HepG2 (cell line): Measurements from ENCODE around the gene LMAN2L. TPM values are rescaled to one million over a fixed set of nuclear protein-coding genes. Genes with fewer than 3 reads are reported as not detected.

Experiments
- ATAC-seq: fragments of 200-7000 bp; cut with Tn5 transposase; 3 replicates; pipeline ENCODE4 v1.9.1; 2020; ENCODE audit warnings: mild to moderate bottlenecking, moderate library complexity
- BruUV-seq: library from RNA; stranded (reverse); fragments of 400-500 nt; replicated peaks from 2 replicates; lab custom pipeline; 2021; lab: Mats Ljungman, UMichigan
- CTCF ChIA-PET: fragments of 300-600 bp; formaldehyde crosslinking; extraction: SDS; loops from one replicate; lab custom pipeline; 2021; ENCODE audit warnings: low total read pairs, inconsistent platforms, low intra/inter-chr PET ratio; lab: Yijun Ruan, JAX
- POLR2A ChIA-PET: fragments of 350-600 bp; sonication (Branson Sonifier 250); formaldehyde crosslinking; loops from one replicate; lab custom pipeline; 2020; ENCODE audit warnings: antibody characterized with exemption, inconsistent platforms; lab: Yijun Ruan, JAX
- DNase-seq: peaks from one replicate; pipeline ENCODE4 v3.0.0-alpha.2; 2015; ENCODE audit warnings: low spot score
- FAIRE-seq: peaks from 3 replicates; lab custom pipeline; 2011; peaks lifted over from hg19 to GRCh38; lab: Jason Lieb, UNC
- H2AFZ ChIP-seq: one replicate; pipeline ENCODE4 v1.6.1; 2011; ENCODE audit warnings: low read length, inconsistent platforms
- H3K27ac ChIP-seq: fragments of 300-600 bp; 3 replicates; pipeline ENCODE4 v1.8.0; 2011; ENCODE audit warnings: mixed run types, mild to moderate bottlenecking, mixed read lengths, low read length, inconsistent platforms; ENCODE audit not compliant: insufficient read depth; ENCODE audit errors: extremely low read length
- H3K27me3 ChIP-seq, 2 experiments: fragments of 200-600 bp in 1 of 2; 2 replicates in 1 of 2; 3 replicates in 1 of 2; pipeline versions ENCODE4 v1.6.0 to v1.8.0; 2011; ENCODE audit warnings: low read length in 2 of 2, mild to moderate bottlenecking in 2 of 2, moderate library complexity in 2 of 2, inconsistent platforms in 1 of 2; ENCODE audit not compliant: insufficient read depth in 2 of 2, control insufficient read depth in 1 of 2
- H3K36me3 ChIP-seq, 2 experiments: fragments of 200-600 bp in 1 of 2; replicated peaks in 1 of 2; 2 replicates in 1 of 2; 3 replicates in 1 of 2; pipeline versions ENCODE4 v1.5.1 to v1.8.0; 2011; ENCODE audit warnings: low read length in 2 of 2, inconsistent platforms in 1 of 2; ENCODE audit not compliant: insufficient read depth in 2 of 2, control insufficient read depth in 1 of 2
- H3K4me1 ChIP-seq: 2 replicates; pipeline ENCODE4 v1.5.1; 2012; ENCODE audit warnings: low read length, inconsistent platforms; ENCODE audit not compliant: insufficient read depth
- H3K4me2 ChIP-seq: 2 replicates; pipeline ENCODE4 v1.6.0; 2011; ENCODE audit warnings: low read depth, low read length, inconsistent platforms
- H3K4me3 ChIP-seq, 3 experiments: fragments of 200-600 bp in 1 of 3; sonication (generic), shearing (Covaris generic) in 1 of 3; replicated peaks in 1 of 3; 2 replicates each; pipeline ENCODE4 v1.5.1; 2011 to 2016; ENCODE audit warnings: low read length in 3 of 3, inconsistent platforms in 2 of 3, low read depth in 2 of 3, mild to moderate bottlenecking in 2 of 3, control low read depth in 1 of 3, mixed read lengths in 1 of 3; ENCODE audit not compliant: insufficient read depth in 1 of 3
- H3K79me2 ChIP-seq: one replicate; pipeline ENCODE4 v1.6.1; 2011; ENCODE audit warnings: low read length, inconsistent platforms; ENCODE audit not compliant: insufficient read depth
- H3K9ac ChIP-seq: 2 replicates; pipeline ENCODE4 v1.6.0; 2011; ENCODE audit warnings: mild to moderate bottlenecking, low read depth, low read length, inconsistent platforms; ENCODE audit not compliant: insufficient read depth
- H3K9me3 ChIP-seq: 2 replicates; pipeline ENCODE4 v1.5.1; 2012; ENCODE audit warnings: mild to moderate bottlenecking, low read length
- H4K20me1 ChIP-seq: 2 replicates; pipeline ENCODE4 v1.6.0; 2011; ENCODE audit warnings: inconsistent platforms, mild to moderate bottlenecking, low read length, moderate library complexity; ENCODE audit not compliant: insufficient read depth
- ATAD3A ChIP-seq: sonication (generic); formaldehyde crosslinking; IDR thresholded peaks from 2 replicates; pipeline ENCODE4 v1.4.0; 2020; ENCODE audit warnings: missing genetic modification reagents
- ATF2 ChIP-seq: sonication (generic); formaldehyde crosslinking; IDR thresholded peaks from 2 replicates; pipeline ENCODE4 v1.4.0; 2020; ENCODE audit warnings: missing genetic modification reagents
- IKZF1 ChIP-seq: fragments of 450-650 bp; IDR thresholded peaks from 2 replicates; pipeline ENCODE4 v1.7.1; 2016
- LCORL ChIP-seq, 2 experiments: fragments of 450-650 bp in 1 of 2; sonication (generic) in 1 of 2; formaldehyde crosslinking in 1 of 2; IDR thresholded peaks; 2 replicates each; pipeline versions ENCODE4 v1.5.0 to v1.6.1; 2017 to 2020; ENCODE audit warnings: antibody characterized with exemption in 1 of 2, missing genetic modification reagents in 1 of 2
- RORA ChIP-seq: sonication (generic); formaldehyde crosslinking; IDR thresholded peaks from 2 replicates; pipeline ENCODE4 v1.5.0; 2020; ENCODE audit warnings: mild to moderate bottlenecking, missing genetic modification reagents, moderate library complexity
- SALL2 ChIP-seq: sonication (generic); formaldehyde crosslinking; IDR thresholded peaks from 2 replicates; pipeline ENCODE4 v1.8.1; 2023; ENCODE audit warnings: mild to moderate bottlenecking, missing genetic modification reagents, inconsistent platforms
- ZNF124 ChIP-seq: sonication (generic); formaldehyde crosslinking; IDR thresholded peaks from 2 replicates; pipeline ENCODE4 v1.4.0; 2020; ENCODE audit warnings: missing genetic modification reagents
- ZNF34 ChIP-seq: sonication (generic); formaldehyde crosslinking; IDR thresholded peaks from 2 replicates; pipeline ENCODE4 v1.4.0; 2020; ENCODE audit warnings: mild to moderate bottlenecking, missing genetic modification reagents, borderline replicate concordance
- ZNF367 ChIP-seq: sonication (generic); formaldehyde crosslinking; IDR thresholded peaks from 2 replicates; pipeline ENCODE4 v1.4.0; 2020; ENCODE audit warnings: missing genetic modification reagents, borderline replicate concordance
- ZNF589 ChIP-seq: sonication (generic); formaldehyde crosslinking; conservative IDR thresholded peaks from 2 replicates; pipeline ENCODE4 v1.8.0; 2022; ENCODE audit warnings: mild to moderate bottlenecking, moderate library complexity, missing genetic modification reagents
- ZNF720 ChIP-seq: sonication (generic); formaldehyde crosslinking; IDR thresholded peaks from 2 replicates; pipeline ENCODE4 v1.4.0; 2020; ENCODE audit warnings: missing genetic modification reagents
- WGBS: methylation state at CpG from one replicate; pipeline ENCODE4 v1.1.6; 2017; ENCODE audit warnings: low lambda C conversion rate; 5-methylcytosine and 5-hydroxymethylcytosine counted together
- in situ Hi-C: cut with HindIII; loops from 2 replicates; pipeline ENCODE4 v1.10.0; 2017; ENCODE audit warnings: low pct_unique_long_range_greater_than_20kb; ENCODE audit not compliant: extremely low pct_ligation_motif_present
- intact Hi-C: fragments of 100-400 bp; cut with micrococcal nuclease; formaldehyde crosslinking; loops from one replicate; pipeline ENCODE4 v1.10.0; 2022; ENCODE audit not compliant: unreplicated experiment
- polyA plus RNA-seq, 8 experiments: library from polyadenylated mRNA; depleted of rRNA in 3 of 8; stranded (reverse) in 7 of 8; unstranded in 1 of 8; fragments of >200 nt; fragmentation: Illumina TruSeq in 4 of 8; extraction: Trizol in 4 of 8; gene quantifications; 2 replicates each; pipeline versions ENCODE4 v1.2.1 to v1.2.3, GENCODE V29; 2011 to 2016; ENCODE audit warnings: low read depth in 4 of 8, missing spikeins in 1 of 8, mixed read lengths in 1 of 8; ENCODE audit not compliant: insufficient read depth in 1 of 8
- total RNA-seq, 5 experiments: library from RNA; depleted of rRNA; stranded (reverse); fragments of >200 nt; fragmentation: Illumina TruSeq; extraction: Trizol; gene quantifications; 2 replicates each; pipeline ENCODE4 v1.2.3, GENCODE V29; 2016; ENCODE audit warnings: low read depth in 1 of 5
- TF ChIP-seq, protein P1 (sequence below): sonication (generic); formaldehyde crosslinking; IDR thresholded peaks from 2 replicates; pipeline ENCODE4 v1.5.0; 2020; ENCODE audit warnings: mild to moderate bottlenecking, missing genetic modification reagents
- TF ChIP-seq, protein P2 (sequence below), 2 experiments: sonication (generic) in 1 of 2; formaldehyde crosslinking in 1 of 2; IDR thresholded peaks; 2 replicates each; pipeline versions ENCODE4 v1.4.0 to v1.6.1; 2016 to 2020; ENCODE audit warnings: borderline replicate concordance in 1 of 2, low read depth in 1 of 2, mild to moderate bottlenecking in 1 of 2, missing genetic modification reagents in 1 of 2

LMAN2L gene
- total and polyA plus RNA-seq, 2 of the 13 experiments (the other 11 are each of a cell fraction or from before 2014, with no cell fraction given) = 39.1 to 57.9 TPM

DNA sequence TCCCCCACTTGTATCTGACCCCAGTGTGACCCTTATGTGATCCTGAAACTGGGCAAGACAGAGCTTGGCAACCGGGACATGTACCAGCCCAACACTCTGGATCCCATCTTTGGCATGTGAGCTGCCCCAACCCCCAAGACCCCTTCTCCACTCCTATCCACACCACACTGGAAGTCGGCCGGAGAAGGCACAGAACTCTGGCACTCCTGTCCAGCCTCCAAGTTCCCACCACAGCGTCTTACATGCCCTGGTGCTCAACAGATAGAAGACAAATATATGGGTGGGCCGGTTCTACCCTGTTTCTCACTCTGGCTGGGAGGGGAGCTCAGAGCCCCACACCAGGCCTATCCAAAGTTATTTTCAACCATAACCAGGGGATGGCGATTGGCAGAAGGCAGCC lies 40.8 kb downstream of the LMAN2L start (continued):
- TF ChIP-seq, protein P1, sequence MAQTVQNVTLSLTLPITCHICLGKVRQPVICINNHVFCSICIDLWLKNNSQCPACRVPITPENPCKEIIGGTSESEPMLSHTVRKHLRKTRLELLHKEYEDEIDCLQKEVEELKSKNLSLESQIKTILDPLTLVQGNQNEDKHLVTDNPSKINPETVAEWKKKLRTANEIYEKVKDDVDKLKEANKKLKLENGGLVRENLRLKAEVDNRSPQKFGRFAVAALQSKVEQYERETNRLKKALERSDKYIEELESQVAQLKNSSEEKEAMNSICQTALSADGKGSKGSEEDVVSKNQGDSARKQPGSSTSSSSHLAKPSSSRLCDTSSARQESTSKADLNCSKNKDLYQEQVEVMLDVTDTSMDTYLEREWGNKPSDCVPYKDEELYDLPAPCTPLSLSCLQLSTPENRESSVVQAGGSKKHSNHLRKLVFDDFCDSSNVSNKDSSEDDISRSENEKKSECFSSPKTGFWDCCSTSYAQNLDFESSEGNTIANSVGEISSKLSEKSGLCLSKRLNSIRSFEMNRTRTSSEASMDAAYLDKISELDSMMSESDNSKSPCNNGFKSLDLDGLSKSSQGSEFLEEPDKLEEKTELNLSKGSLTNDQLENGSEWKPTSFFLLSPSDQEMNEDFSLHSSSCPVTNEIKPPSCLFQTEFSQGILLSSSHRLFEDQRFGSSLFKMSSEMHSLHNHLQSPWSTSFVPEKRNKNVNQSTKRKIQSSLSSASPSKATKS = no peak
- no peak for TF ChIP-seq IKZF1
- no peak for TF ChIP-seq ZNF34
- no peak for TF ChIP-seq ATAD3A (CRISPR knock-in tag)
- TF ChIP-seq ZNF367 (CRISPR knock-in tag) = no peak
- no peak for TF ChIP-seq ZNF720 (CRISPR knock-in tag)

- ChIA-PET POLR2A (no interaction called here), CTCF (no interaction called here)
- in situ Hi-C loops (no loop called here), intact Hi-C loops (no loop called here)
- ATAC-seq (no peak), FAIRE-seq (no peak), DNase-seq (no peak)
- H3K4me1 ChIP-seq = no peaks in the 10 kb centered on the region
- H4K20me1 ChIP-seq = no peaks in the 10 kb centered on the region; the same call in 1 of the 2 replicates
- no peak overlapping the region for H3K27ac ChIP-seq
- H3K4me2 ChIP-seq = no peak overlapping the region
- WGBS = 91% methylated on average over 14 of the region's 14 CpGs
- no peaks in the 10 kb centered on the region for H3K79me2 ChIP-seq
- no TSS peak for BruUV-seq
- H3K27me3 ChIP-seq = no peaks in the 10 kb centered on the region
- H3K9me3 ChIP-seq = no peaks in the 10 kb centered on the region
- no peak for TF ChIP-seq ATF2 (CRISPR knock-in tag)
- no peak for TF ChIP-seq RORA (CRISPR knock-in tag)
- TF ChIP-seq LCORL (IDR thresholded peaks at IDR 0.05) = no peak
- no peak for TF ChIP-seq LCORL (CRISPR knock-in tag; IDR thresholded peaks at IDR 0.05)
- no peak for TF ChIP-seq SALL2
- TF ChIP-seq, protein P2, sequence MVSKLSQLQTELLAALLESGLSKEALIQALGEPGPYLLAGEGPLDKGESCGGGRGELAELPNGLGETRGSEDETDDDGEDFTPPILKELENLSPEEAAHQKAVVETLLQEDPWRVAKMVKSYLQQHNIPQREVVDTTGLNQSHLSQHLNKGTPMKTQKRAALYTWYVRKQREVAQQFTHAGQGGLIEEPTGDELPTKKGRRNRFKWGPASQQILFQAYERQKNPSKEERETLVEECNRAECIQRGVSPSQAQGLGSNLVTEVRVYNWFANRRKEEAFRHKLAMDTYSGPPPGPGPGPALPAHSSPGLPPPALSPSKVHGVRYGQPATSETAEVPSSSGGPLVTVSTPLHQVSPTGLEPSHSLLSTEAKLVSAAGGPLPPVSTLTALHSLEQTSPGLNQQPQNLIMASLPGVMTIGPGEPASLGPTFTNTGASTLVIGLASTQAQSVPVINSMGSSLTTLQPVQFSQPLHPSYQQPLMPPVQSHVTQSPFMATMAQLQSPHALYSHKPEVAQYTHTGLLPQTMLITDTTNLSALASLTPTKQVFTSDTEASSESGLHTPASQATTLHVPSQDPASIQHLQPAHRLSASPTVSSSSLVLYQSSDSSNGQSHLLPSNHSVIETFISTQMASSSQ (IDR thresholded peaks at IDR 0.05; ENCODE audit: low read depth) = no peak
- TF ChIP-seq, protein P2 (CRISPR knock-in tag; IDR thresholded peaks at IDR 0.05; ENCODE audit: borderline replicate concordance) = no peak
- no peak for TF ChIP-seq ZNF589 (CRISPR knock-in tag)
- TF ChIP-seq ZNF124 (CRISPR knock-in tag) = no peak
- no peak overlapping the region for H3K9ac ChIP-seq
- H2AFZ ChIP-seq = no peak overlapping the region
- H3K36me3 ChIP-seq = peaks cover 0 to 2% of the 10 kb centered on the region in 2 experiments; a peak in 1 of 5 replicates
- H3K4me3 ChIP-seq = no peak overlapping the region
Observed at GRCh38 chr2:96698221-96698861, 41.5 kb downstream of the LMAN2L start.
